Left ventricle myocardium superior (tissue), 1 donor: ENCODE measurements around the gene TSHZ2. TPM values are rescaled to one million over a fixed set of nuclear protein-coding genes. Genes with fewer than 3 reads are reported as not detected.
A peak's percentile ranks its signal among the peaks of the same experiment; 100 is the strongest.
"Not testable (repeated sequence)": the region's sequence is repeated elsewhere in the genome, so short reads cannot be mapped to it uniquely, and the experiment has no call there.

Experiments
- ATAC-seq: fragments of 200-7000 bp; cut with Tn5 transposase; one replicate; pipeline ENCODE4 v1.9.1; 2020; ENCODE audit warnings: mild to moderate bottlenecking, moderate library complexity
- DNase-seq: peaks from one replicate; pipeline ENCODE4 v3.0.0-alpha.2; 2020
- intact Hi-C: fragments of 100-400 bp; cut with micrococcal nuclease; formaldehyde crosslinking; loops from one replicate; pipeline ENCODE4 v1.11.0; 2022
- total RNA-seq: library from RNA; stranded (reverse); fragmentation: NEBNext Ultra II Directional; extraction: Animal tissue kit (Norgen Biotek cat#: 25700); gene quantifications from one replicate; pipeline ENCODE4 v1.2.1, GENCODE V29; 2021
- donor health status: DM: no; HTN: yes; CAD: no; lungs with severe emphysema.

Gene TSHZ2
- total RNA-seq, 1 donor from 2014 or later = 5.2 TPM

GRCh38 chr20:53017206-53017605, 45.0 kb downstream of the TSHZ2 start:
- DNase-seq (no peak), ATAC-seq (no peak)
- intact Hi-C loops = no loop called here

- intact Hi-C loops = no loop called here
- ATAC-seq = no peak
Measured at GRCh38 chr20:53019464-53019863, 47.3 kb downstream of the TSHZ2 start.

GRCh38 chr20:53020376-53020775, 48.2 kb downstream of the TSHZ2 start:
- no peak for ATAC-seq
- no peak for DNase-seq
- intact Hi-C loops = no loop called here

More at GRCh38 chr20:53019464-53019863, 47.3 kb downstream of the TSHZ2 start:
- no peak for DNase-seq

- ATAC-seq (no peak), DNase-seq (no peak)
- intact Hi-C loops = no loop called here
Measured at GRCh38 chr20:53020834-53021233, 48.7 kb downstream of the TSHZ2 start.

- DNase-seq = no peak
- ATAC-seq = no peak
- intact Hi-C loops = no loop called here
Measured at GRCh38 chr20:53021934-53022333, 49.8 kb downstream of the TSHZ2 start.

- DNase-seq (no peak), ATAC-seq (no peak)
Measured at GRCh38 chr20:53023732-53024520, 51.8 kb downstream of the TSHZ2 start.

GRCh38 chr20:53024653-53025052, 52.5 kb downstream of the TSHZ2 start:
- DNase-seq, ATAC-seq, intact Hi-C loops: not testable (repeated sequence)

More at GRCh38 chr20:53023732-53024520, 51.8 kb downstream of the TSHZ2 start:
- intact Hi-C loops = no loop called here

GRCh38 chr20:53027089-53027488, 54.9 kb downstream of the TSHZ2 start:
- intact Hi-C loops = no loop called here
- ATAC-seq (no peak), DNase-seq (no peak)

- intact Hi-C loops = no loop called here
- ATAC-seq (no peak), DNase-seq (no peak)
Measured at GRCh38 chr20:53028337-53029007, 56.3 kb downstream of the TSHZ2 start.

GRCh38 chr20:53030061-53030460, 57.9 kb downstream of the TSHZ2 start:
- no peak for DNase-seq
- intact Hi-C loops = no loop called here
- ATAC-seq = no peak

- intact Hi-C loops = no loop called here
- DNase-seq (no peak), ATAC-seq (no peak)
Measured at GRCh38 chr20:53032046-53032445, 59.9 kb downstream of the TSHZ2 start.

GRCh38 chr20:53032478-53032932, 60.3 kb downstream of the TSHZ2 start:
- intact Hi-C loops = no loop called here
- ATAC-seq (peak; percentile 94), DNase-seq (no peak)

GRCh38 chr20:53033176-53033575, 61.0 kb downstream of the TSHZ2 start:
- DNase-seq (no peak), ATAC-seq (no peak)
- intact Hi-C loops = no loop called here

- ATAC-seq (no peak), DNase-seq (no peak)
- intact Hi-C loops = no loop called here
Measured at GRCh38 chr20:53034899-53035298, 62.7 kb downstream of the TSHZ2 start.

- intact Hi-C loops = no loop called here
- DNase-seq = no peak
Measured at GRCh38 chr20:53036992-53037391, 64.8 kb downstream of the TSHZ2 start.

GRCh38 chr20:53037621-53038020, 65.5 kb downstream of the TSHZ2 start:
- intact Hi-C loops = no loop called here
- DNase-seq (no peak), ATAC-seq (no peak)

More at GRCh38 chr20:53036992-53037391, 64.8 kb downstream of the TSHZ2 start:
- no peak for ATAC-seq

- ATAC-seq (no peak), DNase-seq (no peak)
- intact Hi-C loops = no loop called here
Measured at GRCh38 chr20:53038299-53038698, 66.1 kb downstream of the TSHZ2 start.

GRCh38 chr20:53040693-53041589, 68.8 kb downstream of the TSHZ2 start:
- ATAC-seq (peak; percentile 43), DNase-seq (peak; percentile 37)
- intact Hi-C loops = no loop called here

- no peak for DNase-seq
- ATAC-seq = no peak
- intact Hi-C loops = no loop called here
Measured at GRCh38 chr20:53042521-53042920, 70.4 kb downstream of the TSHZ2 start.

GRCh38 chr20:53044296-53044695, 72.1 kb downstream of the TSHZ2 start:
- intact Hi-C loops = no loop called here
- ATAC-seq (no peak), DNase-seq (no peak)
